ENCODE measurements around the gene KATNA1.
A peak's percentile ranks its signal among the peaks of the same experiment; 100 is the strongest.

The KATNA1 gene

GRCh38 chr6:149600508-149600907 is 48.0 kb downstream of the KATNA1 start:
- no peak for DNase-seq

- no peak for DNase-seq
Observed at GRCh38 chr6:149593408-149593807, 55.1 kb downstream of the KATNA1 start.

- no peak for DNase-seq
Observed at GRCh38 chr6:149592983-149593382, 55.5 kb downstream of the KATNA1 start.

GRCh38 chr6:149586149-149586548 is 62.4 kb downstream of the KATNA1 start:
- no peak for DNase-seq

GRCh38 chr6:149581349-149581748 is 67.2 kb downstream of the KATNA1 start:
- no peak for DNase-seq

GRCh38 chr6:149580880-149581279 is 67.6 kb downstream of the KATNA1 start:
- DNase-seq = no peak

- no peak for DNase-seq
Observed at GRCh38 chr6:149567945-149568585, 80.4 kb downstream of the KATNA1 start.

GRCh38 chr6:149567194-149567586 is 81.3 kb downstream of the KATNA1 start:
- no peak for DNase-seq

- peak; percentile 66 for DNase-seq
Observed at GRCh38 chr6:149566410-149567193, 81.9 kb downstream of the KATNA1 start.

- peak; percentile 95 for DNase-seq
Observed at GRCh38 chr6:149565527-149566409, 82.7 kb downstream of the KATNA1 start, which contains the start of gene GINM1. Gene GINM1, plus strand, starts transcription at chr6:149566375. Its CDS starts 40 bp downstream, at chr6:149566415.

- no peak for DNase-seq
Observed at GRCh38 chr6:149563928-149564325, 84.6 kb downstream of the KATNA1 start.

- no peak for DNase-seq
Observed at GRCh38 chr6:149563203-149563927, 85.1 kb downstream of the KATNA1 start.

- peak; percentile 11 for DNase-seq
Observed at GRCh38 chr6:149560736-149561135, 87.8 kb downstream of the KATNA1 start.

GRCh38 chr6:149559389-149559788 is 89.1 kb downstream of the KATNA1 start:
- no peak for DNase-seq

- DNase-seq = no peak
Observed at GRCh38 chr6:149558029-149558428, 90.5 kb downstream of the KATNA1 start.

GRCh38 chr6:149551920-149552319 is 96.6 kb downstream of the KATNA1 start:
- no peak for DNase-seq

GRCh38 chr6:149545754-149546471 is 102.6 kb downstream of the KATNA1 start, which contains the start of gene PPIL4:
Gene PPIL4, minus strand, starts transcription at chr6:149546043. Its CDS starts 38 bp downstream, at chr6:149546005.
- DNase-seq = peak; percentile 97

- peak; percentile 70 for DNase-seq
Observed at GRCh38 chr6:149545258-149545753, 103.2 kb downstream of the KATNA1 start.
